ENCODE data around the gene TMEM245. TPM values are rescaled to one million over a fixed set of nuclear protein-coding genes. Genes with fewer than 3 reads are reported as not detected.

The TMEM245 gene
- total RNA-seq, 4 donors from 2014 or later = 109 to 192 (median 137) TPM

DNA sequence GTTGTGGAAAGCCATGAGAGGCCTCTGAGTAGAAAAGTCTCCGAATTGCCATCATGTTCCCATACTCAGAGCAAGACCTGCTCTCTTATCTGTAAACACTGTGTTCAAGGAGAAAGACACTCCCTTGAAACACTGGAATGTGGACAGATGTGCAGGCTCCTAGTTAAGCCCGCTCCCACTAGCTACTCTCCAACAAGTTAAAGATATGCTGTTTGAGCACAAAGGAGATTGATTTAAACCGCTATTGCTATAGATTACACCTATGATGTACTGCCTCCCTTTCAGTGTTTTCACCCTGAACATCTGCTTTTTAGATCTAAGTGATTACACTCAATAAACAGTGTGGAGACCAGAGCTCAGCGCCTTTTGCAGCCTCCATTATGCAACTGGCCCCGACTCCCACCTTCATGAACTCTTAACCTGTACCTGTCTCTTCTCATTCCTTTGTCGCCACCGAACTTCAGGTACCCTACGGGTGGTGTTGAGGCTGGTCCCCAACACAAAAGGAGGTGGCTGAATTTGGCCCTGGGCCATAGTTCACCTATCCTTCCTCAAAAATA is 47.5 kb downstream of the TMEM245 start:
- 95% methylated on average over 8 of the region's 8 CpGs for WGBS
- intact Hi-C loops (cut with DNase I) = no loop called here

GRCh38 chr9:109068764-109069163 is 51.0 kb downstream of the TMEM245 start:
- DNase-seq (ENCODE audit: extremely low spot score) = no peak
- H3K4me1 ChIP-seq = peaks cover 0 to 3% (median 0%) of the 10 kb centered on the region in 4 donors
- TF ChIP-seq EP300 (IDR thresholded peaks at IDR 0.05) (no peak), POLR2A (IDR thresholded peaks at IDR 0.05; ENCODE audit: low read depth) (no peak), POLR2AphosphoS5 (IDR thresholded peaks at IDR 0.05) (no peak)
- TF ChIP-seq, protein P1, sequence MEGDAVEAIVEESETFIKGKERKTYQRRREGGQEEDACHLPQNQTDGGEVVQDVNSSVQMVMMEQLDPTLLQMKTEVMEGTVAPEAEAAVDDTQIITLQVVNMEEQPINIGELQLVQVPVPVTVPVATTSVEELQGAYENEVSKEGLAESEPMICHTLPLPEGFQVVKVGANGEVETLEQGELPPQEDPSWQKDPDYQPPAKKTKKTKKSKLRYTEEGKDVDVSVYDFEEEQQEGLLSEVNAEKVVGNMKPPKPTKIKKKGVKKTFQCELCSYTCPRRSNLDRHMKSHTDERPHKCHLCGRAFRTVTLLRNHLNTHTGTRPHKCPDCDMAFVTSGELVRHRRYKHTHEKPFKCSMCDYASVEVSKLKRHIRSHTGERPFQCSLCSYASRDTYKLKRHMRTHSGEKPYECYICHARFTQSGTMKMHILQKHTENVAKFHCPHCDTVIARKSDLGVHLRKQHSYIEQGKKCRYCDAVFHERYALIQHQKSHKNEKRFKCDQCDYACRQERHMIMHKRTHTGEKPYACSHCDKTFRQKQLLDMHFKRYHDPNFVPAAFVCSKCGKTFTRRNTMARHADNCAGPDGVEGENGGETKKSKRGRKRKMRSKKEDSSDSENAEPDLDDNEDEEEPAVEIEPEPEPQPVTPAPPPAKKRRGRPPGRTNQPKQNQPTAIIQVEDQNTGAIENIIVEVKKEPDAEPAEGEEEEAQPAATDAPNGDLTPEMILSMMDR (IDR thresholded peaks at IDR 0.05) = no peak
- no peaks in the 10 kb centered on the region for H3K9me3 ChIP-seq
- H3K27me3 ChIP-seq = no peaks in the 10 kb centered on the region
- no peak overlapping the region for H3K27ac ChIP-seq (replicated peaks in 1 of 4)
- no peak overlapping the region for H3K4me3 ChIP-seq
- peaks cover 34 to 91% (median 78%) of the 10 kb centered on the region in 4 donors for H3K36me3 ChIP-seq
- intact Hi-C loops (cut with DNase I) = no loop called here
- WGBS = 96% methylated on average over 1 of the region's 1 CpG

More for the DNA sequence above, 47.5 kb downstream of the TMEM245 start:
- Histone ChIP-seq H3K27ac (replicated peaks in 1 of 4) (no peak overlapping the region), H3K9me3 (no peaks in the 10 kb centered on the region), H3K36me3 (peaks cover 26 to 82% (median 62%) of the 10 kb centered on the region in 4 donors), H3K4me3 (no peak overlapping the region), H3K27me3 (no peaks in the 10 kb centered on the region), H3K4me1 (peaks cover 0 to 3% (median under 1%) of the 10 kb centered on the region in 4 donors)
- DNase-seq (ENCODE audit: extremely low spot score) = no peak
- TF ChIP-seq POLR2A (IDR thresholded peaks at IDR 0.05; ENCODE audit: low read depth) (no peak), EP300 (IDR thresholded peaks at IDR 0.05) (no peak), POLR2AphosphoS5 (IDR thresholded peaks at IDR 0.05) (no peak)
- TF ChIP-seq, protein P1 (IDR thresholded peaks at IDR 0.05) = no peak

DNA sequence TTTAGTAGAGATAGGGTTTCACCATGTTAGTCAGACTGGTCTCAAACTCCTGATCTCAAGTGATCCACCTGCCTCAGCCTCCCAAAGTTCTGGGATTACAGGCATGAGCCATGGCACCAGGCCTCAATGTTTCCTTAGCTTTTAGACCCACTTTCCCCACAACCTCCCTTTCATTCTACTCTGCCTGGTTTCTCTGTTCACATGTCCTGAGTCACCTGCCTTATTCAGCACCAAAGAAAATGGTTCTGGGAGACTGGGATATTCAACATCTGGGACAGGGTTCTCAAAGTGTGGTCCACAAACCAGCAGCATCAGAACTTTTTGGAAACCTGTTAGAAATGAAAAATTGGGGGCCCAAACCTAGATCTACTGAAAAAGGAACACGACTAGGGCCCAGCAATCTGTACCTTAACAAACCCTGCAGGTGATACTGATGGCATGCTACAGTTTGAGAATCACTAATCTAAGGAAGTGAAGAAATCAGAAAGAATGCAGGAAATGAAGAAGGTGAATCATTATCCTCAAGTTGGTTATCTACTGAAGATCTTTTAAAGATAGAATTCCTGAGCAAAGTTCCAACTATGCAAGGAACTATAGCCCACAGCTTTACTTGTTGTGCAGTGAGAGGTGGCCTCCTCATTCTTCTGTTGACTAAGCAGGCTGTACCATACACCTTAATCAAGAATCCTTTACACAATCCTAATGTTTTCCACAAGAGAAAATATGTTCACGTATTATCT is 54.6 kb downstream of the TMEM245 start:
- Histone ChIP-seq H3K36me3 (peaks cover 23 to 92% (median 83%) of the 10 kb centered on the region in 4 donors), H3K4me1 (no peaks in the 10 kb centered on the region), H3K9me3 (no peaks in the 10 kb centered on the region), H3K27ac (replicated peaks in 1 of 4) (no peak overlapping the region), H3K27me3 (no peaks in the 10 kb centered on the region), H3K4me3 (no peak overlapping the region)
- no peak for TF ChIP-seq EP300 (IDR thresholded peaks at IDR 0.05)
- no peak for TF ChIP-seq POLR2AphosphoS5 (IDR thresholded peaks at IDR 0.05)
- TF ChIP-seq, protein P1 (IDR thresholded peaks at IDR 0.05) = no peak
- TF ChIP-seq POLR2A (IDR thresholded peaks at IDR 0.05; ENCODE audit: low read depth) = no peak
- intact Hi-C loops (cut with DNase I) = no loop called here
- DNase-seq (ENCODE audit: extremely low spot score) = no peak
- 92% methylated on average over 2 of the region's 2 CpGs for WGBS

DNA sequence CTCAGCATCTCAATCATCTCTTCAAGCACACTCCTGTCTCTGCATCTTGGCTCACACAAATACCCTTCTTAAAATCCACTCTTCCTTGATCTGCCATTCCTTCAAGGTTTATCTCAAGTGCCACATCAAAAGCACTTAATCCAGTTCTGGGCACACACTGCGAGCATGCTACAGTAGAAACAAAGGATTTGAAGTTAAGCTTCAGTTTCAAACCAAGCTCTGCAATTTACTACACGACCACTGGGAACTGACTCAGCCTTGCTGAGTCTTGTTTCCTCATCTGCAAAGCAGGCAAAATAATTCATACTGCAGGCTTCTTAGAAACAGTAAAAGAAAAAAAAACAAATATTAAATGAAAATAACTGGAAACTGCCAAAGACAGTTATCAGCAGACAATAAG is 56.0 kb downstream of the TMEM245 start:
- no peak overlapping the region for H3K4me3 ChIP-seq
- 81% methylated on average over 2 of the region's 2 CpGs for WGBS
- H3K27ac ChIP-seq (replicated peaks in 1 of 4) = no peak overlapping the region
- TF ChIP-seq, protein P1 (IDR thresholded peaks at IDR 0.05) = no peak
- TF ChIP-seq POLR2AphosphoS5 (IDR thresholded peaks at IDR 0.05) (no peak), EP300 (IDR thresholded peaks at IDR 0.05) (no peak), POLR2A (IDR thresholded peaks at IDR 0.05; ENCODE audit: low read depth) (no peak)
- no peak for DNase-seq (ENCODE audit: extremely low spot score)
- peaks cover 36 to 92% (median 85%) of the 10 kb centered on the region in 4 donors for H3K36me3 ChIP-seq
- no peaks in the 10 kb centered on the region for H3K4me1 ChIP-seq
- no peaks in the 10 kb centered on the region for H3K27me3 ChIP-seq
- H3K9me3 ChIP-seq = no peaks in the 10 kb centered on the region
- intact Hi-C loops (cut with DNase I) = no loop called here

Data from esophagus muscularis mucosa (tissue), 4 donors.